NCI-H2171 (cell line): ENCODE data around the gene HLA-DPB1.
A peak's percentile ranks its signal among the peaks of the same experiment; 100 is the strongest.

Experiments used
- DNase-seq: peaks from one replicate; lab custom pipeline; 2025; lab: John Stamatoyannopoulos, UW

The HLA-DPB1 gene

GRCh38 chr6:33104887-33105286 is 29.1 kb downstream of the HLA-DPB1 start:
- DNase-seq, result no peak

- DNase-seq, result no peak
Measured at GRCh38 chr6:33105386-33105785, 29.6 kb downstream of the HLA-DPB1 start.

- DNase-seq, result no peak
Measured at GRCh38 chr6:33105916-33106871, 30.4 kb downstream of the HLA-DPB1 start.

- no peak for DNase-seq
Measured at GRCh38 chr6:33107641-33108040, 31.9 kb downstream of the HLA-DPB1 start.

- DNase-seq, result no peak
Measured at GRCh38 chr6:33108307-33108706, 32.5 kb downstream of the HLA-DPB1 start.

GRCh38 chr6:33112148-33112547 is 36.4 kb downstream of the HLA-DPB1 start:
- DNase-seq, result no peak

- DNase-seq, result no peak
Measured at GRCh38 chr6:33113755-33114154, 38.0 kb downstream of the HLA-DPB1 start.

- DNase-seq, result no peak
Measured at GRCh38 chr6:33114406-33114805, 38.6 kb downstream of the HLA-DPB1 start.

- DNase-seq, result no peak
Measured at GRCh38 chr6:33116417-33116816, 40.6 kb downstream of the HLA-DPB1 start.

- DNase-seq, result no peak
Measured at GRCh38 chr6:33116841-33117711, 41.3 kb downstream of the HLA-DPB1 start.

GRCh38 chr6:33117811-33118277 is 42.1 kb downstream of the HLA-DPB1 start:
- no peak for DNase-seq

GRCh38 chr6:33118525-33119123 is 42.8 kb downstream of the HLA-DPB1 start:
- peak; percentile 18 for DNase-seq

GRCh38 chr6:33120001-33120400 is 44.2 kb downstream of the HLA-DPB1 start:
- no peak for DNase-seq

GRCh38 chr6:33123181-33123580 is 47.4 kb downstream of the HLA-DPB1 start:
- DNase-seq, result no peak

- DNase-seq, result peak; percentile 61
Measured at GRCh38 chr6:33123732-33124524, 48.1 kb downstream of the HLA-DPB1 start.

GRCh38 chr6:33124525-33124901 is 48.7 kb downstream of the HLA-DPB1 start:
- DNase-seq, result peak; percentile 18

- no peak for DNase-seq
Measured at GRCh38 chr6:33124947-33125346, 49.2 kb downstream of the HLA-DPB1 start.

- no peak for DNase-seq
Measured at GRCh38 chr6:33126101-33126714, 50.4 kb downstream of the HLA-DPB1 start.

- DNase-seq, result no peak
Measured at GRCh38 chr6:33128318-33128717, 52.5 kb downstream of the HLA-DPB1 start.

- no peak for DNase-seq
Measured at GRCh38 chr6:33132081-33132524, 56.3 kb downstream of the HLA-DPB1 start.
